Stimulated activated CD8-positive, alpha-beta memory T cell treated with anti-CD3 and anti-CD28 coated beads, Interleukin-15, amount 100 ng/mL, for 24 hours (primary cell): ENCODE measurements around the gene CD36.

ENCODE experiments used
- DNase-seq: peaks from one replicate; pipeline ENCODE4 v3.0.0-alpha.2; 2020; ENCODE audit warnings: low read depth

The CD36 gene

DNA sequence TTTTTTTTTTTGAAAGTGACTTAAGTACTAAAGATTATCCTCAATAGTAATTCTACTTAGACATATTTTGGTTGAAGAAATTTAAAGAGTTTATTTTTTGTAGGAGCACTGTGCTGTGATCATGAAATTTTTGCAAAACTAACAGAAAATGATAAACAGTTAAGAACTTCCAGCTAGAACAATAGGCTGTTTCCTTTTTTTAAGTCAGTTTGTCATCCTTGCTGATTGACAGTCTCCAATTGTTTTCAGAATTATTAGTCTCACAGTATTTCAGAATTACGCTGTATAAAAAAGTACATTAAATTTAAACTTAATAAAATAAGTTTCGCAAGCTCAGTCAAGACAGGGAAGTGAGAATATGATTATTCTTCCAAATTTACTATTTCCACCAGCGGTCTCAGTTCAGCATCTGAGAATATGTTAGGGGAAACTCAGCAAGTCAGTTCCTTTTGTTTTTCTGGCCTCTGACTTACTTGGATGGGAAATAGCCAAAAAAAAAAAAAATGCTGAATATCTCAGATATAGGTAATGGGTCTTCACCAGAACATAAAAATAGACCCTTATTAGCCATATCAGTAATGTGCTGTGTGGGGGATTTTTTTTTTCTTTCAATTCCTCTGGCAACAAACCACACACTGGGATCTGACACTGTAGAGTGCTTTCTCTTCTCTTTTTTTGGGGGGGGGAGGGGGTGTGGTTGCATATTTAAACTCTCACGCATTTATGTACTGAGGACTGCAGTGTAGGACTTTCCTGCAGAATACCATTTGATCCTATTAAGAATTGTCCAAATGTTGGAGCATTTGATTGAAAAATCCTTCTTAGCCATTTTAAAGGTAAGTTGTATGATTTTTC lies at the start of gene CD36:
Gene CD36, plus strand, starts transcription at position 732 of the 855 bp plus-strand sequence. CDS start 8,099 bp downstream, outside the sequence.
- DNase-seq, result no peak

- DNase-seq, result no peak
These were observed 48.8 kb upstream of the CD36 start for GRCh38 chr7:80589631-80590030.

GRCh38 chr7:80591654-80592053 lies 46.8 kb upstream of the CD36 start:
- no peak for DNase-seq

GRCh38 chr7:80593869-80594586 lies 44.4 kb upstream of the CD36 start:
- no peak for DNase-seq

DNA sequence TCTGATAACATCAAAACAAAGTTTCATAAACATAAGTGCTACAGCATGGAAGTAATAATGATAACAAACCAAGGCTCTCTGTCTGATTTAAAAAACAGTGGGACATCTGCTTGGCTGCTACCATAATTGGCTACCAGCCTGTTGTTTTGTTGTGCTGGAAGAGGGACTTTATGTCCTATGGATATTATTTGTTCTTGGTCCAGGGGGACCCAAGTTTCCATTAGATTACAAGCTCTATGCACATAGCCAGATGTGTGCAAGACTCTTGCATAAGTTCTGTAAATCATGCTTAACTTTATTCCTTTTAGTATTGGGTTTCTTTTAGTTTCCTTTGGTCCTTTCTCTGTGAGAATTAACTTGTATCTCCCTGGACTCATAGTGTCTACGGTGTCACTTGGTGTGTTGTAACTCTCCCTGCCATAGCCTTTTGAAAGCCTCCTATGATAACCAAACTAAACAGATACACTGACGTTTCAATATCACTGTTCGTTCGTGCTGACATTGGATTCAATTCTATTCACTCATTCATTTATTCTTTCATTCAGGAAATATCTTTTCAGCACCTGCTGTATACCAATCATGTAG lies 41.4 kb upstream of the CD36 start:
- no peak for DNase-seq

DNA sequence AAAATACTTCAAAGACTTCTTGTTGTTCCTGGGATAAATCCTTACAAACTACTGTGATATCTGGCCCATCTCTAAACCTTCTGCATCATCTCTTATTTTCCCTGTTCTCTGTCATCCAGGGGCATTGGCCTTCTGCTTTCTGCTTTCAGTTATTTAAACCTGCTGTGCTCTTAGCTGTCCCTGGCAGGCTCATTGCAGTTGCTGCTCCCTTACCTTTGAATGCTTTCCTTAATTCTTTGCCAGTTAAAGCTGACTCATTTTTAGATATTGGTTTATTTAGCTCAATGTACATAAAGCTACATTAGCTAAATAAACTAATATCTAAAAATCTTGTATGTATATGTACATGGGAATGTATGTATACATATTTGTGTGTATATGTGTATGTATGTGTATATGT lies 40.6 kb upstream of the CD36 start:
- no peak for DNase-seq

- no peak for DNase-seq
These were observed 38.4 kb upstream of the CD36 start for GRCh38 chr7:80600046-80600445.

DNA sequence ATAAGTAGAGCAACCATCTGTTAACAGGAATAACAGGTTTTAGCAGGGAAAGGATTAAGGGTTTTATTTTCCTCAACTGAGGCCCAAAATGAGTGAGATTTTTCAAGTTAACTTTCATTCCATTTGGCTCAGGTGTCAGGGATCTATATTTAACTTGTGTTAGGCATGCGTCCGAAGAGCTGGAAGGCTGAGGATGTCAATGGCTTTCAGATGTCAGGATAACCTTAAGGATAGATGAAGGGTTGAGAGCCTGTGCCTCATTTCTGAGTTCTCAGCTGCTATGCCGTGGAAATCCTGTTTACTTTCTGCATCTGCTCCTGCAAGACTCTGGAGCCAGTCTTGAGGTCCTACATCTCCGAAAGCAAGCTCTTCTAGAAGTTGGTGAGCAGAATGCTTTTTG lies 36.4 kb upstream of the CD36 start:
- DNase-seq, result no peak

DNA sequence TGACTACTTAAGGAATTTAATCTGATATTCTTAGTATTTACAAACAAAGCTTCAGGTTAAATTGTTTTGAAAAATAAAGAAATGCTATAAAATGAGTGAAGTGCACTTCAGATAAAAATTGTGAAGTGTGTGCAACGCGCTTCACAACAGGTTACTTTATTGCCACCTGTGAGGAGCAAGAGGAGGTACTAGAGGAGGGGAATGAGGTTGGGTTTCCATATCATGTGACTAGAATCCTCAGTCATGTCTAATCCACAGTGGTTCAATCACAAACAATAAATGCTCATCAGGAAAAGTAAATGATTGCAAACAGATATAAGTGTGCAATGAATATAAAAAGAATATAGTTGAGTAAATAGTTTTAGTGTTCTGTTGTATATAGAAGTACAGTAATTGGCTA lies 34.5 kb upstream of the CD36 start:
- DNase-seq, result no peak

GRCh38 chr7:80604436-80604835 lies 34.0 kb upstream of the CD36 start:
- no peak for DNase-seq

DNA sequence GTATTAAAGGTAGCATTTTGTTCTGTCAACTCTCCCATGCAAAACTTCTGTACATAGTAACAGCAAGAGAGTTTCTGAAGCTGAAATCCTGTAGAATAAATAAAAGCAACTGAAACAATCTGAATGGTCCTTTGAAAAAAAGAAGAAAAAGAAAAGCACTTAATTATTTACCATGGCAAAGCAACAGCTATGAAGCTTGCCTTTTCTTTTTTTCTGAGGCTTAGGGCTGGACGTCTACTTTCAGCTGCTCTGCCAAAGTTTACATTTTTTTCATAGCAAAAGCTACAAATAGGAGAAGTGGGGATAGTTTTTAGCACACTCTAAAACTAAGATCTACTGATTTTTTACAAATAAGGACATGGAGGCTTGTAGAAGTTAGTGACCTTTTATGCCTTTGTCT lies 31.3 kb upstream of the CD36 start:
- no peak for DNase-seq

DNA sequence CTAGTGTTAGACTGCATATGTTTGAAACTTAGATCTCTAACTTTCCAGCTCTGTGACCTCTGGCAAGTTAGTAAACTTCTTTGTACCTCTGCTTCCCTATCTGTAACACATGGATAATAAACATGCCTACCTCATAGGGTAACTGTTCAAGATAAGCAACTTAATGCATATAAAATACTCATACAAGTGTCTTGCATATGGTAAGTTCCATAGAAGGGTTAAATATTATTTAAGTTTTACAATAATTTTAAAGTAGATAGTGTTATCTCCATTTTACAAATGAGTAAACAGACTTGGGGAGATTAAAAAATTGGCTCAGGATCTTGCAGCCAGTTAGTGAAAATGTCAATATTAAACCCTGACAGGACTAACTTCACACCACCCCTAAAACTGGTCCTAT lies 30.1 kb upstream of the CD36 start:
- no peak for DNase-seq

GRCh38 chr7:80609751-80610150 lies 28.7 kb upstream of the CD36 start:
- no peak for DNase-seq

GRCh38 chr7:80611353-80611752 lies 27.1 kb upstream of the CD36 start:
- DNase-seq, result no peak

DNA sequence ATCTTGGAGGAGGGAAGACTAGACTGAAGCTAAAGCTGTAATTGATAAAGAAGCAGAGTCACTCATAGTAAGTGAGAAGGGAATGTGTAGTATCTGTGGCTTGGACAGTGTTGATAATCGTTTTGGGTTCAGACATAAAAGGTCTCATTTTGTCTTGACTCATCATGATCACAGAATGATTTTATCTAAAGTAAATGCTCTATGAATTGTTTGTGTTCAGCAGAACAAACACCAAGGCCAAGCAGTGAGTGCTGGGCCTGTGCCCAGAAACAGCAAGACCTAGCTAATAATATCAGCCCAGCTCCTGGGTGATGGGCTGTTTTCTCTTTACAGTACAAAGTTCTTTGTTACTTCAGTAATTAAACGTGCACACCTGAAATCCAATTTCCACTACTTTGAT lies 26.7 kb upstream of the CD36 start:
- no peak for DNase-seq

DNA sequence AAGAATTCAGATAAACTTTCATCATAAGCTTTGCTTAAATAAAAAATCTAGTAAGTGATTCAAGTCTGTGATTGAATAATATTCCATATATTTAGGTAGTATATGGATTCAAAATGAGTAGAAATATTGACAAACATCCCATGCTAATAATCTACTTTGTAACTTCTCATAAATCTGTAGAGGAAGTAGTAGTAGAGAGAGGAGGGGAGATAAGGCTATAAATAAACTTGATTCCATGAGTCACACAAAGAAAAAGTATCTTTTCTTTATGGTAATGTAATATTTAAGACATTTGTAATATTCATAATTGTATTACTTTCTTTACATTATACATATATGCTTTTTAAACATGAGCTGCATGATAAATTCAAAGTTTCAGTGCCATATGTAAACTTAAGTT lies 25.6 kb upstream of the CD36 start:
- DNase-seq, result no peak

GRCh38 chr7:80613519-80613918 lies 24.9 kb upstream of the CD36 start:
- DNase-seq, result no peak

DNA sequence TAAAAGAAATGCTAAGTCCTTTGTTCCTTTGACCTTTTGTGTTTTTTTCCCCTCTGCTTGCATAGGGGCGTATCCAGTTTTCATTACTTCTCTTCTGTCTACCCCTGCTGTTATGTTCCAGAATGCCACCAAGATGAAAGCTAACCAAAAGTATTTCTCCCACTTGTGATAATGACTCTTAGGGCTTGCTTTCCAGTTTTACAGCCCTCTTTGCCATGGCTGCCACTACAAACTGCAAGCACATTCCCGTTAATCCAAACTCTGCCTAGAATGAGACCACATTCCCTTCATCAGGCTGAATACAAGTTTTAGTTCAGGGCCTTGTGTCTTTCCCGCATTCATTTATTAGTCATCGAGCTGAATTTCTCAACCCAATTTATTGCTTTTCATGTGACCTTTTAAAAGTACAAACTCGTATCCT lies 23.6 kb upstream of the CD36 start:
- DNase-seq, result no peak

DNA sequence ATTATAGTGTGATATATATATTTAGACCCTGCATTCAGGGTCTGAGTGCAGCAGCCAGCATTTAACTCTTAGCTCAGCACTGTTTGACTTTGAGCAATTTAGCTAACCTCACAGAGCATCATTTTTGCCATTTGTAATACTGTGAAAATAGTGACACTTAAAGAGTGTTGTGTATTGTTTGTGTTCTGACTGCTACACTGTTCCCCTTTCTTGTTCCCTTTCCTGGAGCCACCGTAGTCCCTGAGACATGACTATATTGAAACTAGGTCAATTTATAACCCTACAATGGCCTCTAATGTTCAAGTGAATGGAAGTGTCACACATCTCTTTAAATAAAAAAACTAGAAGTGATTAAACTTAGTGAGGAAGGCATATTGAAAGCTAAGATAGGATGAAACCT lies 20.3 kb upstream of the CD36 start:
- no peak for DNase-seq

GRCh38 chr7:80619741-80620140 lies 18.7 kb upstream of the CD36 start:
- DNase-seq, result no peak

GRCh38 chr7:80622541-80622940 lies 15.9 kb upstream of the CD36 start:
- no peak for DNase-seq

GRCh38 chr7:80623503-80624252 lies 14.8 kb upstream of the CD36 start:
- no peak for DNase-seq
